ENCODE data around the gene LRRC3B.

The LRRC3B gene

GRCh38 chr3:26713091-26713490, 90.5 kb downstream of the LRRC3B start:
- no peak overlapping the region for H3K4me3 ChIP-seq (ENCODE audit: control insufficient read depth, low read depth, low read length)
- DNase-seq (ENCODE audit: low read depth), result no peak
- TF ChIP-seq CTCF (IDR thresholded peaks at IDR 0.05; ENCODE audit: control insufficient read depth, insufficient read depth, low read depth, low read length, missing control alignments), result no peak

- no peak for TF ChIP-seq CTCF (IDR thresholded peaks at IDR 0.05; ENCODE audit: control insufficient read depth, insufficient read depth, low read depth, low read length, missing control alignments)
- no peak overlapping the region for H3K4me3 ChIP-seq (ENCODE audit: control insufficient read depth, low read depth, low read length)
- DNase-seq (ENCODE audit: low read depth), result no peak
These were observed 91.9 kb downstream of the LRRC3B start for GRCh38 chr3:26714485-26714884.

GRCh38 chr3:26715431-26715830, 92.9 kb downstream of the LRRC3B start:
- DNase-seq (ENCODE audit: low read depth), result no peak
- no peak overlapping the region for H3K4me3 ChIP-seq (ENCODE audit: control insufficient read depth, low read depth, low read length)
- TF ChIP-seq CTCF (IDR thresholded peaks at IDR 0.05; ENCODE audit: control insufficient read depth, insufficient read depth, low read depth, low read length, missing control alignments), result no peak

- no peak for DNase-seq (ENCODE audit: low read depth)
- no peak overlapping the region for H3K4me3 ChIP-seq (ENCODE audit: control insufficient read depth, low read depth, low read length)
- no peak for TF ChIP-seq CTCF (IDR thresholded peaks at IDR 0.05; ENCODE audit: control insufficient read depth, insufficient read depth, low read depth, low read length, missing control alignments)
These were observed 95.7 kb downstream of the LRRC3B start for GRCh38 chr3:26718315-26718714.

- no peak overlapping the region for H3K4me3 ChIP-seq (ENCODE audit: control insufficient read depth, low read depth, low read length)
- TF ChIP-seq CTCF (IDR thresholded peaks at IDR 0.05; ENCODE audit: control insufficient read depth, insufficient read depth, low read depth, low read length, missing control alignments), result no peak
- no peak for DNase-seq (ENCODE audit: low read depth)
These were observed 96.6 kb downstream of the LRRC3B start for GRCh38 chr3:26719134-26719533.

DNA sequence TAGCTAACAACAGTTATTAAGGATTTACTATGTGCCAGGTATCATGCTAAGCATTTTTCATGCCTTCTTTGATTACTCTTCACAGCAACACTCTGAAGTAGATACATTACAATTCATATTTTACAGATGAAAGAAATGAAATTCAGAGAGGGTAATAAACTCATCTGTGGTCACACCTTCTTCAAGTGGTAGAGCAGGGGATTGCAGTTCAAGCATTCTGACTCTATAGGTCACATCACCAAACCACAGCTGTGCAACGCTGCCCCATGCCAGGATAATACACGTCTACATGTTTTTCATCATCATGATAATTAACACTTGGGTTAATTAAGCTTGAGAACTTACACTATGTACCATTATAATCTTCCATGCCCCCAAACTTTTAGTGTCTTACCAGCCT, 98.5 kb downstream of the LRRC3B start:
- TF ChIP-seq CTCF (IDR thresholded peaks at IDR 0.05; ENCODE audit: control insufficient read depth, insufficient read depth, low read depth, low read length, missing control alignments), result no peak

GRCh38 chr3:26731843-26732242, 109.3 kb downstream of the LRRC3B start:
- no peak for TF ChIP-seq CTCF (IDR thresholded peaks at IDR 0.05; ENCODE audit: control insufficient read depth, insufficient read depth, low read depth, low read length, missing control alignments)
- no peak overlapping the region for H3K4me3 ChIP-seq (ENCODE audit: control insufficient read depth, low read depth, low read length)
- DNase-seq (ENCODE audit: low read depth), result no peak

More for the DNA sequence above, 98.5 kb downstream of the LRRC3B start:
- DNase-seq (ENCODE audit: low read depth), result no peak
- H3K4me3 ChIP-seq (ENCODE audit: control insufficient read depth, low read depth, low read length), result no peak overlapping the region

Measured in AG09309 (cell line).